Activated CD4-positive, alpha-beta T cell treated with anti-CD3 and anti-CD28 coated beads for 1 hour (primary cell): Measurements from ENCODE around the gene TMEM26.
"Not testable (repeated sequence)": the region's sequence is repeated elsewhere in the genome, so short reads cannot be mapped to it uniquely, and the experiment has no call there.

Source experiments
- DNase-seq: peaks from one replicate; pipeline ENCODE4 v3.0.0-alpha.2; 2020

The TMEM26 gene

GRCh38 chr10:61398366-61399129 is 54.6 kb downstream of the TMEM26 start:
- DNase-seq, result no peak

GRCh38 chr10:61397175-61397986 is 55.8 kb downstream of the TMEM26 start:
- DNase-seq, result no peak

- no peak for DNase-seq
These were observed 61.9 kb downstream of the TMEM26 start for GRCh38 chr10:61391281-61391680.

- no peak for DNase-seq
These were observed 62.3 kb downstream of the TMEM26 start for GRCh38 chr10:61390851-61391250.

GRCh38 chr10:61389887-61390286 is 63.3 kb downstream of the TMEM26 start:
- no peak for DNase-seq

- not testable (repeated sequence) for DNase-seq
These were observed 64.2 kb downstream of the TMEM26 start for GRCh38 chr10:61388986-61389385.

- no peak for DNase-seq
These were observed 67.8 kb downstream of the TMEM26 start for GRCh38 chr10:61385231-61386001.

GRCh38 chr10:61381153-61381552 is 72.0 kb downstream of the TMEM26 start:
- not testable (repeated sequence) for DNase-seq

- no peak for DNase-seq
These were observed 74.3 kb downstream of the TMEM26 start for GRCh38 chr10:61378865-61379264.

- DNase-seq, result no peak
These were observed 76.2 kb downstream of the TMEM26 start for GRCh38 chr10:61376908-61377368.

- DNase-seq, result no peak
These were observed 76.8 kb downstream of the TMEM26 start for GRCh38 chr10:61376377-61376776.

GRCh38 chr10:61366365-61366764 is 86.8 kb downstream of the TMEM26 start:
- no peak for DNase-seq

GRCh38 chr10:61364619-61365018 is 88.6 kb downstream of the TMEM26 start:
- DNase-seq, result no peak

- DNase-seq, result no peak
These were observed 90.2 kb downstream of the TMEM26 start for GRCh38 chr10:61363006-61363405.

GRCh38 chr10:61359452-61359851 is 93.7 kb downstream of the TMEM26 start:
- DNase-seq, result no peak

- no peak for DNase-seq
These were observed 95.5 kb downstream of the TMEM26 start for GRCh38 chr10:61357687-61358086.
